Breast epithelium (tissue), 3 donors: Measurements from ENCODE around the gene INSL3.

Source experiments
- CTCF ChIP-seq, 3 donors: fragments of 450-650 bp; IDR thresholded peaks; one replicate each; pipeline ENCODE4 v1.5.1; 2016 to 2017; ENCODE audit warnings: antibody characterized with exemption in 3 of 3, mild to moderate bottlenecking in 3 of 3, moderate library complexity in 3 of 3
- POLR2A ChIP-seq: fragments of 450-650 bp; IDR thresholded peaks from one replicate; pipeline ENCODE4 v1.6.1; 2016; ENCODE audit warnings: antibody characterized with exemption, mild to moderate bottlenecking, moderate library complexity
- POLR2AphosphoS5 ChIP-seq, 3 donors: sonication (generic); formaldehyde crosslinking; IDR thresholded peaks; one replicate each; pipeline ENCODE4 v1.6.1; 2017; ENCODE audit warnings: antibody characterized with exemption in 3 of 3

GRCh38 chr19:17797424-17798201 lies 23.7 kb downstream of the INSL3 start:
- TF ChIP-seq POLR2AphosphoS5 (IDR thresholded peaks at IDR 0.05), result no peak
- TF ChIP-seq POLR2A, result no peak
- TF ChIP-seq CTCF (IDR thresholded peaks at IDR 0.05), result no peak
